AG09319 (cell line): Measurements from ENCODE around the gene HOXB6.

Experiments used
- DNase-seq: peaks from one replicate; pipeline ENCODE4 v3.0.0-alpha.2; 2010; ENCODE audit warnings: low read depth; ENCODE audit errors: extremely low read depth
- TF ChIP-seq, protein P1 (sequence below): IDR thresholded peaks from 2 replicates; pipeline ENCODE4 v1.5.1; 2011; ENCODE audit warnings: low read depth, mild to moderate bottlenecking, inconsistent platforms, low read length, moderate library complexity

Gene HOXB6

DNA sequence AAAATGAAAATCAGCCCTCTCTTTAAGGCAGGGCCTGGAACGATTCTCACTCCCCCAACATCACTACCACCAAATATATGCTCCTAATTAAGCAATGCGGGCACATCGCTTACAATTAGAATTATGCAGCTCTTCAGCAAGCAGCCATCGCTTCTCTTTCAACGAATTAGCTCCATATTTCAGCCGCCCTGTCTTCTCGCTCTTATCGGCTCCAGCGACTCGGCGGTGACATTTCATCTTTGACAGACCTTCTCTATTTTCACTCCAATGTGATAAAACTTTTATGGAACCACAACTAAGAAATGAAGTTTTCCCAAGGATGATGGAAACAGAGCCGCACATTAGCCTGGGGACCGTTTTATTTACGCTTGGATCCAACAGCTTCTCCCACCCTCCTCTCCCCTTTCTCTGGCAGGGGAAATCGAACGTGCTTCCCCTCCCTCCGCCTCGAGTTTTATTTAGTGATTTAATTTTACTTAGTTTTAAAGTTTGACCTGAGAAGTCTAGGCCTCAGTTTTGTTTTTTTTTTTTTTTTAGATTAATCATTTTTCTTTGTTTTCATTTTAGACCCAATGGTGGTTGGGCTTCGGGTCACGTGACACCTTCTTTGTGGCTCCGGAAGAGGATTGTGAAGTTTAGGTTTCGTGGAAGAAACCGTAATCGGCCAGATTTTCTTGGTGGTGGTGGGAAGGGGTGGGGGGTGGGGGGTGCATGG is 56.8 kb downstream of the HOXB6 start:
- TF ChIP-seq, protein P1, sequence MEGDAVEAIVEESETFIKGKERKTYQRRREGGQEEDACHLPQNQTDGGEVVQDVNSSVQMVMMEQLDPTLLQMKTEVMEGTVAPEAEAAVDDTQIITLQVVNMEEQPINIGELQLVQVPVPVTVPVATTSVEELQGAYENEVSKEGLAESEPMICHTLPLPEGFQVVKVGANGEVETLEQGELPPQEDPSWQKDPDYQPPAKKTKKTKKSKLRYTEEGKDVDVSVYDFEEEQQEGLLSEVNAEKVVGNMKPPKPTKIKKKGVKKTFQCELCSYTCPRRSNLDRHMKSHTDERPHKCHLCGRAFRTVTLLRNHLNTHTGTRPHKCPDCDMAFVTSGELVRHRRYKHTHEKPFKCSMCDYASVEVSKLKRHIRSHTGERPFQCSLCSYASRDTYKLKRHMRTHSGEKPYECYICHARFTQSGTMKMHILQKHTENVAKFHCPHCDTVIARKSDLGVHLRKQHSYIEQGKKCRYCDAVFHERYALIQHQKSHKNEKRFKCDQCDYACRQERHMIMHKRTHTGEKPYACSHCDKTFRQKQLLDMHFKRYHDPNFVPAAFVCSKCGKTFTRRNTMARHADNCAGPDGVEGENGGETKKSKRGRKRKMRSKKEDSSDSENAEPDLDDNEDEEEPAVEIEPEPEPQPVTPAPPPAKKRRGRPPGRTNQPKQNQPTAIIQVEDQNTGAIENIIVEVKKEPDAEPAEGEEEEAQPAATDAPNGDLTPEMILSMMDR: no peak
- DNase-seq: no peak

DNA sequence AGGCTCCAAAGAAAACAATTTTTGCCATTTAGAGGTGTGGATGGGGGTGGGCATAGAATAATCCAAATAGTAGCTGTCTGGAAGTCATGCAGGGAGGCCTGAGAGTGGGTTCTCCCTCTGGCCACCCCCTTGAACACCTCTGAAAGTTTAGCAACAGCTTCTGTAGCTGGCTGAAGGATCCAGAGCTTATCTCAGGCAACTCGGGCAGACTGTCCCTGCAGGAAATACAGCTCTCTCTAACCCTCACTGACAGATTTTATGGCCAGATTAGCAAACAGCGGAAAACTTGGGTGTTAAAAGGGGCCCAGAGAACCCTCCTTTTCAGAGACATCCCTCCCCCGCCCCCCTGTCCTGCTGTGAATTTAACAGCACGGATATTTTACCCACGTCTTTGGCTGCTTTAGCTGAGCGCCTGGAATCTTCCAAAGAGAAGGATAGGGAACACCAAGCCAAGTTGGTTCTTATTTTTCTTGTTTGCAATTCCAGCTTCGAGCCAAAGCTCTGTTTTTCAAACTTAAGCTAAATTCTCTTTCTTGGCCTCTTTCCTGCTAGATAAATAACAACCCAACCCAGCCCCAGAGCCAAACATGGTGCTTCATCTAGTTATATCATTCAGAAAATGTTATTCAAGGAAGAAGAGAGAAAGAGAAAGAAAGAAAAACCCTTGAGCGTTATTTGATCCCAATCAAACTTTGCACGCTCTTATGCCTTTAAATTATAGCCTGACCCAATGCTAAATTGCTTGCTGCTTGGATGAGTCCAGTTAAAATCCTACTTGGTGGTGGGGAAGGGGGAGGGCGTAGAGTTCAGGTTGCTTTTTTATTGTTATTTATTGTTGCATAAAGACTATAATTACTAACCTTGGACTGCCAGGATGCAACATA is 57.6 kb downstream of the HOXB6 start:
- TF ChIP-seq, protein P1: no peak
- no peak for DNase-seq

DNA sequence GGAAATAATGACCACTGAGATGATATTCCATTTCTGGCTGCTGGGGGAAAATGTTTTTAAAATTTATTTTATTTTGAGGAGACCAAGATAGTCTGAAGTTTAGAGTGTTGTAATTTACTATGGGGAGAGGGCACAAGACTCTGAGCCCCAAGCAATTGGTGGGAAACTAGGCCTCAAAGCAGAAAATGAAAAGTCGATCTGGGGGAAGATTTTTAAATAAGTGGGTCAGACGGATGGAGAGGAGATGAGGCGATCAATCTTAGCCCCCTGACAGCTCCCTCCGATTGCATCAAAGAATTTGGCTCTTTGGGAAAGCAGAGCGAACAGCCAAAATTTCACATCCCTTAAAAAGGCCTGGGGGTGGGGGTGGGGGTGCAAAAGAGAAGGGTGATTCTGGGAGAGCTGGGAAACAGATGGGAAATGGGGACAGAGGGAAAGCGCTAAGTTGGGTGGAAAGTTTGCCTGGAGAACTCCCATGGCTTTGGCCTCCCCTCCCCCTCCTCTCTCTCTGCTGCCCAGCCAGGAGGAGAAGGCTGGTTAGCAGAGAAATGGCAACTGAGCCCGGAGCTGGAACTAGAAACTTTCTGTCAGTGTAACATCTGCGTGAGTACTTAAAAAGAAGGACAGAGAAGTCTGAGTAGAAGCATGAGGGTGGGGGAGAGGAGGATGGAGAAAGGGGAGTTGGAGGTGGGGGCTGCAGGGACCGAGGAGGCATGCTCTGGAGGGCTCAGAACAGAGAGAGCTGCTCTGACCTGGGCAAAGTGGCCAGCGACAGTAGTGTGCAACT is 58.5 kb downstream of the HOXB6 start:
- TF ChIP-seq, protein P1: no peak
- DNase-seq: no peak
